Trophoblast cell (in vitro differentiated cells and primary cell): ENCODE results near the gene TAS2R14.

Source experiments
- DNase-seq, 2 donors: peaks; one replicate each; pipeline ENCODE4 v3.0.0-alpha.2; 2016
- H2AFZ ChIP-seq: 2 replicates; pipeline ENCODE4 v1.6.1; 2013; ENCODE audit warnings: low read length, moderate library complexity, mild to moderate bottlenecking; ENCODE audit not compliant: insufficient read depth, poor library complexity
- H2AK5ac ChIP-seq: 2 replicates; pipeline ENCODE4 v1.6.1; 2013; ENCODE audit warnings: mild to moderate bottlenecking, low read length
- H2BK120ac ChIP-seq: 2 replicates; pipeline ENCODE4 v1.6.1; 2013; ENCODE audit warnings: low read length, mild to moderate bottlenecking, moderate library complexity; ENCODE audit not compliant: insufficient read depth, poor library complexity
- H2BK12ac ChIP-seq: 2 replicates; pipeline ENCODE4 v1.6.1; 2013; ENCODE audit warnings: mild to moderate bottlenecking, low read length, moderate library complexity
- H2BK5ac ChIP-seq: 2 replicates; pipeline ENCODE4 v1.6.1; 2013; ENCODE audit warnings: low read length, low read depth, moderate library complexity, mild to moderate bottlenecking; ENCODE audit not compliant: poor library complexity
- H3K14ac ChIP-seq: 2 replicates; pipeline ENCODE4 v1.6.1; 2013; ENCODE audit warnings: mild to moderate bottlenecking, low read length
- H3K18ac ChIP-seq: 2 replicates; pipeline ENCODE4 v1.6.1; 2013; ENCODE audit warnings: mild to moderate bottlenecking, low read length
- H3K23ac ChIP-seq: 2 replicates; pipeline ENCODE4 v1.6.1; 2013; ENCODE audit warnings: low read length
- H3K27ac ChIP-seq: 2 replicates; pipeline ENCODE4 v1.5.1; 2013; ENCODE audit warnings: low read depth, mild to moderate bottlenecking, inconsistent platforms, low read length, moderate library complexity
- H3K27me3 ChIP-seq: 2 replicates; pipeline ENCODE4 v1.6.1; 2013; ENCODE audit warnings: inconsistent platforms, mild to moderate bottlenecking, low read length, moderate library complexity; ENCODE audit not compliant: insufficient read depth
- H3K36me3 ChIP-seq, 2 experiments: 1 replicate in 1 of 2; 2 replicates in 1 of 2; pipeline ENCODE4 v1.6.1; 2013; ENCODE audit warnings: low read length in 2 of 2, mild to moderate bottlenecking in 2 of 2, moderate library complexity in 1 of 2; ENCODE audit not compliant: insufficient read depth in 2 of 2, control insufficient read depth in 1 of 2
- H3K4ac ChIP-seq: 2 replicates; pipeline ENCODE4 v1.6.1; 2013; ENCODE audit warnings: low read depth, mild to moderate bottlenecking, low read length, moderate library complexity
- H3K4me1 ChIP-seq, 2 experiments: 1 replicate in 1 of 2; 2 replicates in 1 of 2; pipeline ENCODE4 v1.6.1; 2013; ENCODE audit warnings: low read length in 2 of 2, mild to moderate bottlenecking in 2 of 2, moderate library complexity in 1 of 2; ENCODE audit not compliant: insufficient read depth in 2 of 2, control insufficient read depth in 1 of 2
- H3K4me2 ChIP-seq: 2 replicates; pipeline ENCODE4 v1.6.1; 2013; ENCODE audit warnings: inconsistent platforms, mild to moderate bottlenecking, low read length, moderate library complexity
- H3K4me3 ChIP-seq: 2 replicates; pipeline ENCODE4 v1.5.1; 2013; ENCODE audit warnings: mild to moderate bottlenecking, low read depth, low read length, inconsistent platforms
- H3K79me1 ChIP-seq: one replicate; pipeline ENCODE4 v1.6.1; 2013; ENCODE audit warnings: low read length
- H3K79me2 ChIP-seq: 2 replicates; pipeline ENCODE4 v1.6.1; 2013; ENCODE audit warnings: low read length, mild to moderate bottlenecking; ENCODE audit not compliant: control insufficient read depth, insufficient read depth, poor library complexity
- H3K9ac ChIP-seq: 2 replicates; pipeline ENCODE4 v1.6.1; 2013; ENCODE audit warnings: mild to moderate bottlenecking, low read length
- H3K9me3 ChIP-seq: 2 replicates; pipeline ENCODE4 v1.6.1; 2013; ENCODE audit warnings: low read depth, mild to moderate bottlenecking, control low read depth, inconsistent platforms, low read length; ENCODE audit not compliant: insufficient read depth
- H4K12ac ChIP-seq: 2 replicates; pipeline ENCODE4 v1.6.1; 2013; ENCODE audit warnings: low read depth, mild to moderate bottlenecking, low read length, moderate library complexity
- H4K8ac ChIP-seq: 2 replicates; pipeline ENCODE4 v1.6.1; 2013; ENCODE audit warnings: low read depth, mild to moderate bottlenecking, low read length, moderate library complexity
- H4K91ac ChIP-seq: one replicate; pipeline ENCODE4 v1.6.1; 2013; ENCODE audit warnings: low read depth, mild to moderate bottlenecking, low read length, moderate library complexity
- WGBS: extraction: QIAGEN DNeasy Blood & Tissue Kit; methylation state at CpG from one replicate; pipeline ENCODE4 v1.1.7; 2013; ENCODE audit warnings: missing lambda C conversion rate; ENCODE audit not compliant: insufficient read length, insufficient coverage; ENCODE audit errors: extremely low coverage; 5-methylcytosine and 5-hydroxymethylcytosine counted together

TAS2R14 gene

DNA sequence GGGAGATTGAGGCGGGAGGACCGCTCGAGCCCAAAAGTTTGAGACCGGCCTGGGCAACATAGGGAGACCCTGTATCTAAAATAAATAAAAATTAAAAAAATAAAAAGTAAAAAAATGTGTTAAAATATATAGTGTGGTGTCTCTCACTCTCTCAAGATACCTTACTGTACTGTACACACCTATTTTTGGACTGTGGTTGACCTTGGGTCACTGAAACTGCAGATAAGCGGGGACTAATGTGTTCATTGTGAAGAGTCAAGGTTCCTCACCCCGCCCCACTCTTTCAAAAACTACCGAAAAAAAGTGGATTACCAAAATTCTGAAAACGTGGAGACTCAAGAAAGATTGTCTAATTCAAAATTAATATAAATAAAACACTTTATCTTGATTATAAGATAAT lies 28.7 kb downstream of the TAS2R14 start:
- no peak overlapping the region for H3K18ac ChIP-seq
- H2AFZ ChIP-seq = no peak overlapping the region
- no peak overlapping the region for H2AK5ac ChIP-seq
- no peak overlapping the region for H3K23ac ChIP-seq
- H3K27me3 ChIP-seq = no peaks in the 10 kb centered on the region
- no peak overlapping the region for H3K9ac ChIP-seq
- H3K9me3 ChIP-seq = no peaks in the 10 kb centered on the region
- no peak overlapping the region for H4K91ac ChIP-seq
- H3K14ac ChIP-seq = no peak overlapping the region
- no peaks in the 10 kb centered on the region for H3K79me1 ChIP-seq
- no peak overlapping the region for H3K4me2 ChIP-seq
- H4K12ac ChIP-seq = no peak overlapping the region
- no CpG with 5 or more reads among the region's 8 CpGs for WGBS
- no peak overlapping the region for H3K4ac ChIP-seq
- DNase-seq = no peak
- H3K79me2 ChIP-seq = no peaks in the 10 kb centered on the region
- H2BK5ac ChIP-seq = no peak overlapping the region
- no peak overlapping the region for H2BK12ac ChIP-seq
- H4K8ac ChIP-seq = no peak overlapping the region
- no peak overlapping the region for H3K27ac ChIP-seq
- H3K36me3 ChIP-seq = no peaks in the 10 kb centered on the region
- H3K4me1 ChIP-seq = no peaks in the 10 kb centered on the region
- H3K4me3 ChIP-seq = no peak overlapping the region
- no peak overlapping the region for H2BK120ac ChIP-seq

DNA sequence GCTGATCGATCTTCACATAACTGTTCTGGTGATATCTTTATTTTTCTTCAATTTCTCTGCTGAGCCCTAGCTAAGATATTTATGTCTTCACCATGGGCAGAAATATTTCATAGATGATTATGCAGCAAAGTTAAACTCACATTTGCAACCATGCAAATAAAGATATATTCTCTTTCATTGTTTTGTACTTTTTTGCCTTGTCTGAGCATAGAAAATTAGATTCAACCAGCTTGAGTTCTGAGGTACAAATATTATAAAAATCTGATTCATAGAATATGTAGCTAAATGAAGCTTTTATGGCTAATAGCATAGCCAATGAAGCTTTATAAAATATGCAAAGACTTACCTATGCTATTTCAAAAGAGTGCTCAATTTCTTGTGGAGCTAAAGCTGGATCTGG lies 29.6 kb downstream of the TAS2R14 start, which contains the start of gene TAS2R13:
Gene TAS2R13, minus strand, starts transcription at position 101 of the 400 bp plus-strand sequence. CDS start 264 bp downstream, outside the sequence.
- Histone ChIP-seq H3K14ac (no peak within 1 kb of the TSS), H3K9ac (no peak within 1 kb of the TSS), H3K9me3 (no peaks in the 10 kb centered on the region), H3K79me1 (no peaks in the 10 kb centered on the region), H2AK5ac (no peak within 1 kb of the TSS), H3K4ac (no peak within 1 kb of the TSS), H3K23ac (no peak within 1 kb of the TSS), H2BK12ac (no peak within 1 kb of the TSS), H2AFZ (no peak within 1 kb of the TSS), H3K27ac (no peak within 1 kb of the TSS), H3K36me3 (no peaks in the 10 kb centered on the region), H2BK5ac (no peak within 1 kb of the TSS), H3K4me3 (no peak within 1 kb of the TSS), H3K79me2 (no peaks in the 10 kb centered on the region), H3K4me1 (no peaks in the 10 kb centered on the region), H2BK120ac (no peak within 1 kb of the TSS), H3K18ac (no peak within 1 kb of the TSS), H3K27me3 (no peaks in the 10 kb centered on the region), H4K91ac (no peak within 1 kb of the TSS), H4K8ac (no peak within 1 kb of the TSS), H3K4me2 (no peak within 1 kb of the TSS), H4K12ac (no peak within 1 kb of the TSS)
- DNase-seq = no peak
- WGBS = no CpG with 5 or more reads among the region's 1 CpG

DNA sequence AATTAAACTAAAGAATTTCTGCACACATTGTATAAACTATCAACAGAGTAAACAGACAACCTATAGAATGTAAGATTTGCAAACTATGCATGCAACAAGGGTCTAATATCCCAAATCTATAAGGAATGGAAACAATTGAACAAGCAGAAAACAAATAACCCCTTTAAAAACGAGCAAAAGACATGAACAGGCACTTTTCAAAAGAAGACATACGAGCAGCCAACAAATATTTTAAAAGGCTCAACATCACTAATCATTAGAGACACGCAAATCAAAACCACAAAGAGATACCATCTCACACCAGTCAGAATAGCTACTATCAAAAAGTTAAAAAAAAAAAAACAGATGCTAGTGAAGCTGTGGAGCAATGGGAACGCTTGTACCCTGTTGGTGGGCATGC lies 34.4 kb downstream of the TAS2R14 start:
- Histone ChIP-seq H3K27ac (no peak overlapping the region), H4K8ac (no peak overlapping the region), H2BK5ac (no peak overlapping the region), H2AK5ac (no peak overlapping the region), H4K12ac (no peak overlapping the region), H2BK120ac (no peak overlapping the region), H3K23ac (no peak overlapping the region), H3K4me1 (no peaks in the 10 kb centered on the region), H3K4ac (no peak overlapping the region), H4K91ac (no peak overlapping the region), H3K79me2 (no peaks in the 10 kb centered on the region), H3K36me3 (no peaks in the 10 kb centered on the region), H3K9me3 (peaks cover 1% of the 10 kb centered on the region), H2BK12ac (no peak overlapping the region), H3K79me1 (no peaks in the 10 kb centered on the region), H3K14ac (no peak overlapping the region), H3K4me2 (no peak overlapping the region), H3K4me3 (no peak overlapping the region), H3K27me3 (no peaks in the 10 kb centered on the region), H2AFZ (no peak overlapping the region), H3K9ac (no peak overlapping the region), H3K18ac (no peak overlapping the region)
- DNase-seq = no peak
- no CpG with 5 or more reads among the region's 4 CpGs for WGBS

DNA sequence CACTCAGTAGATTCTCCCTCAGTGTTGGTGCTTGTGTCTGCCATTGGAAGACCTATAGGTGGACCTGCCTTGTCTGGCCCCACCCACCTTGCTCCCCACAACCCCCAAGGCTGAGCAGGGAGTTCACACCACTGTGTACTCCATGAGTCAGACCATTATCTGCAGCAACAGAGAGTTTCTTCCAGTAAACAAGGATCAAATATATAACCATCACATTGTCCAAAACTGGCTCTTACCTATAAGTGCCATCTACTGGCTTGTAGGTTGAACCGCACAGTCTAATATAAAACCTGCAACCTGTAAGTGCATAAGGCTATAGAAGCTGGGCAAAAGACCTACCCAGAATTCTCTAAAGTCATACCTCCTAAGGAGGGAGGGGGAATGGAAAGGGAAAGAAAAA lies 37.6 kb downstream of the TAS2R14 start:
- Histone ChIP-seq H3K79me1 (no peaks in the 10 kb centered on the region), H4K8ac (no peak overlapping the region), H3K4ac (no peak overlapping the region), H2BK120ac (no peak overlapping the region), H3K18ac (no peak overlapping the region), H3K14ac (no peak overlapping the region), H3K9me3 (peaks cover 1% of the 10 kb centered on the region), H3K27me3 (no peaks in the 10 kb centered on the region), H2AK5ac (no peak overlapping the region), H2BK5ac (no peak overlapping the region), H3K23ac (no peak overlapping the region), H2AFZ (no peak overlapping the region), H3K4me2 (no peak overlapping the region), H3K79me2 (no peaks in the 10 kb centered on the region), H3K9ac (no peak overlapping the region), H4K91ac (no peak overlapping the region), H4K12ac (no peak overlapping the region), H3K4me1 (no peaks in the 10 kb centered on the region), H3K27ac (no peak overlapping the region), H2BK12ac (no peak overlapping the region), H3K36me3 (no peaks in the 10 kb centered on the region), H3K4me3 (no peak overlapping the region)
- DNase-seq = no peak
- WGBS = no CpG with 5 or more reads among the region's 1 CpG
